A549 (cell line): ENCODE data around the gene PPL. TPM values are rescaled to one million over a fixed set of nuclear protein-coding genes. Genes with fewer than 3 reads are reported as not detected.

Source experiments
- ATAC-seq, 2 experiments: fragments of 200-7000 bp in 1 of 2; fragments of >200 bp in 1 of 2; cut with Nextera tagmentation in 1 of 2; cut with Tn5 transposase in 1 of 2; 3 replicates each; pipeline versions ENCODE4 v1.8.0 to v1.9.1; 2018 to 2020; ENCODE audit warnings: mild to moderate bottlenecking in 1 of 2, moderate library complexity in 1 of 2
- CTCF ChIA-PET: fragments of 300-600 bp; sonication (Branson Sonifier 250); formaldehyde crosslinking; extraction: SDS; loops from one replicate; lab custom pipeline; 2021; ENCODE audit warnings: antibody characterized with exemption, inconsistent platforms; lab: Yijun Ruan, JAX
- POLR2A ChIA-PET: fragments of 350-600 bp; formaldehyde crosslinking; extraction: SDS; loops from one replicate; lab custom pipeline; 2021; ENCODE audit warnings: antibody characterized with exemption, inconsistent platforms; lab: Yijun Ruan, JAX
- DNase-seq, 2 experiments: peaks; one replicate each; pipeline versions ENCODE4 v3.0.0 to v3.0.0-alpha.2; 2011 to 2016; ENCODE audit warnings: low read depth in 1 of 2, low spot score in 1 of 2
- FAIRE-seq: peaks from 2 replicates; lab custom pipeline; 2011; peaks lifted over from hg19 to GRCh38; lab: Jason Lieb, UNC
- H3K27ac ChIP-seq, 2 experiments: fragments of >200 bp; sonication (Bioruptor Twin); formaldehyde crosslinking; 3 replicates each; pipeline ENCODE4 v1.5.1; 2016 to 2017
- H3K4me1 ChIP-seq: fragments of >200 bp; sonication (Bioruptor Twin); formaldehyde crosslinking; 3 replicates; pipeline ENCODE4 v1.6.1; 2016
- H3K4me2 ChIP-seq: fragments of >200 bp; sonication (Bioruptor Twin); formaldehyde crosslinking; 3 replicates; pipeline ENCODE4 v1.6.1; 2016
- H3K4me3 ChIP-seq: fragments of >200 bp; sonication (Bioruptor Twin); formaldehyde crosslinking; 3 replicates; pipeline ENCODE4 v1.5.1; 2016
- H3K9me3 ChIP-seq: fragments of >200 bp; sonication (Bioruptor Twin); formaldehyde crosslinking; 3 replicates; pipeline ENCODE4 v1.6.1; 2016
- BHLHE40 ChIP-seq: IDR thresholded peaks from 2 replicates; pipeline ENCODE4 v1.6.1; 2012; ENCODE audit warnings: low read depth, low read length, inconsistent platforms
- CBX8 ChIP-seq: fragments of 200-600 bp; sonication (generic); IDR thresholded peaks from 2 replicates; pipeline ENCODE4 v1.6.1; 2016
- FOSB ChIP-seq: fragments of 250-450 bp; sonication (Bioruptor Pico); IDR thresholded peaks from 2 replicates; pipeline ENCODE4 v1.5.0; 2020; ENCODE audit warnings: mild to moderate bottlenecking, moderate library complexity
- HEYL ChIP-seq: fragments of 250-450 bp; sonication (Bioruptor Pico); IDR thresholded peaks from 2 replicates; pipeline ENCODE4 v1.8.0; 2021; ENCODE audit warnings: mild to moderate bottlenecking, moderate library complexity
- HOXB13 ChIP-seq: fragments of 250-450 bp; sonication (Bioruptor Pico); IDR thresholded peaks from 2 replicates; pipeline ENCODE4 v1.5.0; 2020; ENCODE audit warnings: low read depth, mild to moderate bottlenecking, moderate library complexity
- JUN ChIP-seq, 2 experiments: fragments of >200 bp; sonication (Bioruptor Twin); formaldehyde crosslinking; IDR thresholded peaks; 2 replicates in 1 of 2; 3 replicates in 1 of 2; pipeline ENCODE4 v1.6.1; 2016 to 2017
- KDM1A ChIP-seq: fragments of 200-600 bp; sonication (generic); IDR thresholded peaks from 2 replicates; pipeline ENCODE4 v1.6.1; 2016; ENCODE audit warnings: low read depth, mild to moderate bottlenecking
- KDM5A ChIP-seq: fragments of 200-600 bp; sonication (generic); IDR thresholded peaks from 2 replicates; pipeline ENCODE4 v1.6.1; 2016; ENCODE audit warnings: antibody characterized with exemption, mild to moderate bottlenecking
- MAFK ChIP-seq: fragments of 450-650 bp; IDR thresholded peaks from 2 replicates; pipeline ENCODE4 v1.6.1; 2014; ENCODE audit not compliant: partially characterized antibody
- NPAS2 ChIP-seq: fragments of 250-450 bp; sonication (Bioruptor Pico); IDR thresholded peaks from 2 replicates; pipeline ENCODE4 v1.8.0; 2022; ENCODE audit warnings: mild to moderate bottlenecking, moderate library complexity, borderline replicate concordance
- POLR2A ChIP-seq: IDR thresholded peaks from 2 replicates; pipeline ENCODE4 v1.6.1; 2012; ENCODE audit warnings: mild to moderate bottlenecking, low read length
- POLR2AphosphoS2 ChIP-seq: conservative IDR thresholded peaks from 2 replicates; pipeline ENCODE4 v1.6.1; 2012; ENCODE audit warnings: low read length, improper control_type of control experiment, inconsistent platforms
- RAD21 ChIP-seq, 2 experiments: fragments of >200 bp in 1 of 2; sonication (Bioruptor Twin) in 1 of 2; formaldehyde crosslinking in 1 of 2; IDR thresholded peaks in 1 of 2; conservative IDR thresholded peaks in 1 of 2; 2 replicates in 1 of 2; 3 replicates in 1 of 2; pipeline ENCODE4 v1.6.1; 2012 to 2018; ENCODE audit warnings: inconsistent platforms in 1 of 2
- RARB ChIP-seq: fragments of 250-450 bp; sonication (Bioruptor Pico); IDR thresholded peaks from 2 replicates; pipeline ENCODE4 v1.8.0; 2021; ENCODE audit warnings: mild to moderate bottlenecking, moderate library complexity
- RFX5 ChIP-seq: fragments of 450-650 bp; IDR thresholded peaks from 2 replicates; pipeline ENCODE4 v1.7.1; 2014; ENCODE audit warnings: antibody characterized with exemption, mild to moderate bottlenecking, moderate library complexity
- ZC3H11A ChIP-seq: fragments of 450-650 bp; IDR thresholded peaks from 2 replicates; pipeline ENCODE4 v1.6.1; 2014; ENCODE audit warnings: antibody characterized with exemption, mild to moderate bottlenecking
- WGBS: methylation state at CpG from one replicate; pipeline ENCODE4 v1.1.6; 2017; ENCODE audit errors: missing lambda C conversion rate; 5-methylcytosine and 5-hydroxymethylcytosine counted together
- polyA plus RNA-seq, 4 experiments: library from polyadenylated mRNA; depleted of rRNA in 3 of 4; stranded (reverse); fragments of >200 nt; fragmentation: RNase III in 1 of 4; extraction: RNeasy Plus Mini Kit Qiagen cat#74134 plus additional on column Dnase treatment in 1 of 4; gene quantifications; 2 replicates in 3 of 4; 3 replicates in 1 of 4; pipeline ENCODE4 v1.2.3, GENCODE V29; 2011 to 2017
- TF ChIP-seq, protein P1 (sequence below): fragments of 250-450 bp; sonication (Bioruptor Pico); IDR thresholded peaks from 2 replicates; pipeline ENCODE4 v1.5.0; 2020; ENCODE audit warnings: low read depth, mild to moderate bottlenecking, moderate library complexity
- TF ChIP-seq, protein P2 (sequence below): fragments of 250-450 bp; sonication (Bioruptor Pico); IDR thresholded peaks from 2 replicates; pipeline ENCODE4 v1.5.0; 2021; ENCODE audit warnings: mild to moderate bottlenecking, moderate library complexity, borderline replicate concordance

Gene PPL
- polyA plus RNA-seq, 2 of the 4 experiments (the other 2 are of a cell fraction) = 1.8 to 2.6 TPM

DNA sequence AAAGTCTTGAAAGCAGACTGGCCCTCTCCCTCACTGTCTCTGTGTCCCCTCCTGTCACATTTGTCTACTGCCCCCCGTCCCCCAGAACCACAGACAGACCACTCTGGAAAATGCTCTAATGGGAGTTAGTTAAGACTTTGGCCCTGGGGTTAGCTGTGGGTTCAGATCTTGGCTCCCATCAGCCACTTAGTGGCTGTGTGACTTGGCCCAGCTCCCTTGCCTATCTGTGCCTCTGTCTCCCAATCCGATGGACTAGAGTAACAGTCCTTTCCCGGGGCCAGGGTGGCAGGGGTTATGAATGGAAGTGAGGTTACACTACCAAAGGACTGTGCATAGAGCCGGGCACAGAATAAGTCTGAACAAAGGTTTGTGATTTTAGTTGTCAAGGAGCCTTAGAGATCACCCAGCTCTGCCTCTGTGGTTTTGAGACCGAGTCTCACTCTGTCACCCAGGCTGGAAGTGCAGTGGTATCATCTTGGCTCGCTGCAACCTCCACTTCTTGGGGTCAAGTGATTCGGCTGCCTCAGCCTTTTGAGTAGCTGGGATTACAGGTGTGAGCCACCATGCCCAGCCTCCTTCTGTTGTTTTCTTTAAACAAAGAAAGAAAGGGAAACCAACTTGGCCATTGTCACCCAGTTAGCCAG lies 23.7 kb downstream of the PPL start:
- Histone ChIP-seq H3K4me3 (no peak overlapping the region), H3K4me1 (peaks cover 8% of the 10 kb centered on the region; the same call in 2 of the 3 replicates), H3K9me3 (no peaks in the 10 kb centered on the region)
- ATAC-seq (no peak), DNase-seq (no peak), FAIRE-seq (no peak)
- CTCF ChIA-PET = interaction anchor here (1.1 to 1.5 kb wide), 3 partner anchors 23 to 49 kb away, joined by 3 read pairs; no protein-coding TSS in a partner anchor
- POLR2A ChIA-PET = no interaction called here
- 67% methylated on average over 7 of the region's 7 CpGs for WGBS
- TF ChIP-seq MAFK (no peak), ZC3H11A (no peak), CBX8 (no peak)
- TF ChIP-seq, protein P1, sequence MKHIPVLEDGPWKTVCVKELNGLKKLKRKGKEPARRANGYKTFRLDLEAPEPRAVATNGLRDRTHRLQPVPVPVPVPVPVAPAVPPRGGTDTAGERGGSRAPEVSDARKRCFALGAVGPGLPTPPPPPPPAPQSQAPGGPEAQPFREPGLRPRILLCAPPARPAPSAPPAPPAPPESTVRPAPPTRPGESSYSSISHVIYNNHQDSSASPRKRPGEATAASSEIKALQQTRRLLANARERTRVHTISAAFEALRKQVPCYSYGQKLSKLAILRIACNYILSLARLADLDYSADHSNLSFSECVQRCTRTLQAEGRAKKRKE (CRISPR knock-in tag) = no peak
- TF ChIP-seq, all 56 proteins: peak for 0
- Histone ChIP-seq H3K27ac (peak overlapping the region in 1 of 2 experiments; percentile 39; a peak in 1 of 6 replicates), H3K4me2 (no peak overlapping the region)

DNA sequence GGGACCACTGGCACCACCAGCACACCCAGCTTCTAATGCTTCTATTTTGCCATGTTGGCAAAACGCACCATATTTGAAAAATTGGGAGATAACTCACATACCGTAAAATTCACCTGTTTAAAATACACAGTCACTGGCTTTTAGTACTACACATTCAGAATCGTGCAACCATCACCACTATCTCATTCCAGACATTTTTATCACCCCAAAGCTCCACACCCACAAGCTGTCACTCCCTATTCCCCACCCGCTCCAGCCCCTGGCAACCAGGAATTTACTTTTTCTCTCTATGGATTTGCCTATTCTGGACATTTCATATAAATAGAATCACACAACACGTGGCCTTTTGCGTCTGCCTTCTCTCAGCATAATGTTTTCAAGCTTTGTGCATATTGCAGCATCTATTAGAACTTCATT lies 25.0 kb downstream of the PPL start:
- H3K27ac ChIP-seq = no peak overlapping the region
- POLR2A ChIA-PET = interaction anchor here (0.8 kb wide), 1 partner anchor 33 kb away, joined by 3 read pairs; no protein-coding TSS in a partner anchor
- DNase-seq (no peak), FAIRE-seq (no peak), ATAC-seq (no peak)
- no peaks in the 10 kb centered on the region for H3K9me3 ChIP-seq
- 69% methylated on average over 6 of the region's 6 CpGs for WGBS
- CTCF ChIA-PET = interaction anchor here (0.7 to 1.1 kb wide), 3 partner anchors 10 to 23 kb away, joined by 3 read pairs; no protein-coding TSS in a partner anchor
- H3K4me3 ChIP-seq = no peak overlapping the region
- H3K4me2 ChIP-seq = no peak overlapping the region
- TF ChIP-seq KDM5A (no peak), MAFK (peak; percentile 53)
- peaks cover 3% of the 10 kb centered on the region; the same call in 2 of the 3 replicates for H3K4me1 ChIP-seq

DNA sequence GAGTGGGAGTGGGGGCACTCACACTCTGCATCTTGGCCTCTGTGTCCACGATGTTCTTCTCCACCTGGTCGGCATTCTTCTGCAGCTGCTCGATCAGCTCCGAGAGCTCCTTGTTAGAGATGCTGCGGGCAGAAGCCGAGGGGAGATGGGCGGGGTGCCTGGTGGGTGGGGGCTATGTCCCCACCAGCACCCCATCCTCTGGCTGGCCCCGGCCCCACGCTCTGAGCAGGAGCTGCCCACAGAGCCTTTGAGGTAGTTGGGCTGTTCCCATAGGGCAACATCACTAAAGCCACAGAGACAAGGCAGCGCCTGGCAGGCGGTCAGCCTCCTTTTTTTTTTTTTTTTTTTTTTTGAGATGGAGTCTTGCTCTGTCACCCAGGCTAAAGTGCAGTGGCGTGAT lies 26.1 kb downstream of the PPL start:
- FAIRE-seq (no peak), DNase-seq (no peak), ATAC-seq (no peak)
- Histone ChIP-seq H3K9me3 (no peaks in the 10 kb centered on the region), H3K27ac (no peak overlapping the region), H3K4me1 (no peaks in the 10 kb centered on the region), H3K4me2 (no peak overlapping the region), H3K4me3 (no peak overlapping the region)
- POLR2A ChIA-PET = no interaction called here
- CTCF ChIA-PET = interaction anchor here (1.0 to 1.1 kb wide), 2 partner anchors 9 to 22 kb away, joined by 3 read pairs; no protein-coding TSS in a partner anchor
- TF ChIP-seq RARB (CRISPR knock-in tag) (no peak), BHLHE40 (no peak), KDM5A (no peak), HOXB13 (CRISPR knock-in tag) (no peak), KDM1A (no peak), RFX5 (no peak), HEYL (no peak), CBX8 (no peak), FOSB (no peak), POLR2AphosphoS2 (no peak)
- TF ChIP-seq, protein P2, sequence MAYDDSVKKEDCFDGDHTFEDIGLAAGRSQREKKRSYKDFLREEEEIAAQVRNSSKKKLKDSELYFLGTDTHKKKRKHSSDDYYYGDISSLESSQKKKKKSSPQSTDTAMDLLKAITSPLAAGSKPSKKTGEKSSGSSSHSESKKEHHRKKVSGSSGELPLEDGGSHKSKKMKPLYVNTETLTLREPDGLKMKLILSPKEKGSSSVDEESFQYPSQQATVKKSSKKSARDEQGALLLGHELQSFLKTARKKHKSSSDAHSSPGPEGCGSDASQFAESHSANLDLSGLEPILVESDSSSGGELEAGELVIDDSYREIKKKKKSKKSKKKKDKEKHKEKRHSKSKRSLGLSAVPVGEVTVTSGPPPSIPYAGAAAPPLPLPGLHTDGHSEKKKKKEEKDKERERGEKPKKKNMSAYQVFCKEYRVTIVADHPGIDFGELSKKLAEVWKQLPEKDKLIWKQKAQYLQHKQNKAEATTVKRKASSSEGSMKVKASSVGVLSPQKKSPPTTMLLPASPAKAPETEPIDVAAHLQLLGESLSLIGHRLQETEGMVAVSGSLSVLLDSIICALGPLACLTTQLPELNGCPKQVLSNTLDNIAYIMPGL (CRISPR knock-in tag) = no peak
- WGBS = 83% methylated on average over 10 of the region's 12 CpGs

DNA sequence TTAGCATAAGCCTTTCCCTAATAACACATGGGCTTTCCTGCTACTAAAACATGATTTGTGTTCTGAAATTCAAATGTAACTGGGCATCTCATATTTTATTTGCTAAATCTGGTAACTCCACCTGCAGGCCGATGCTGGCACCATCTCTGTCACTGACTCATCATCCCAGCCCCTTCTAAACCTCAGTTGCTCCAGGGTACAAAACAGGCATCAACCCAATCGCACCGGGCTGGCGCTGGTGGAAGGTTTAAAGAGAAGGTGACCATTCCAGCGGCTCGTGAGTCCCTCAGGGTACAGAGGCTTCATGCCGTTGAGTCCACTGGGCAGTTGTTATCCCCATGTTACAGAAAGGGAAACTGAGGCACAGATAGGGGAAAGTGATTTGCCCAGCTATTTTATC lies 27.1 kb downstream of the PPL start:
- FAIRE-seq (no peak), DNase-seq (no peak), ATAC-seq (no peak)
- ChIA-PET POLR2A (no interaction called here), CTCF (interaction anchor here (1.0 kb wide), 1 partner anchor 26 kb away, joined by 3 read pairs; no protein-coding TSS in a partner anchor)
- no peak overlapping the region for H3K4me3 ChIP-seq
- no peaks in the 10 kb centered on the region for H3K9me3 ChIP-seq
- 74% methylated on average over 7 of the region's 7 CpGs for WGBS
- no peaks in the 10 kb centered on the region for H3K4me1 ChIP-seq
- no peak overlapping the region for H3K27ac ChIP-seq
- TF ChIP-seq POLR2A (no peak), NPAS2 (no peak), RAD21 (conservative IDR thresholded peaks at IDR 0.05 in 1 of 2, IDR thresholded peaks at IDR 0.05 in 1 of 2) (no peak), KDM5A (no peak), JUN (IDR thresholded peaks at IDR 0.05) (no peak)
- no peak overlapping the region for H3K4me2 ChIP-seq
